H54 (cell line): Measurements from ENCODE around the gene SYCP2.

ENCODE experiments used
- DNase-seq: peaks from one replicate; pipeline ENCODE4 v3.0.0; 2011; ENCODE audit warnings: low spot score, mixed read lengths; ENCODE audit not compliant: insufficient read length
- FAIRE-seq: peaks from 3 replicates; lab custom pipeline; 2011; peaks lifted over from hg19 to GRCh38; lab: Jason Lieb, UNC
- POLR2A ChIP-seq: IDR thresholded peaks from 2 replicates; pipeline ENCODE4 v1.6.1; 2011; ENCODE audit warnings: low read depth, mild to moderate bottlenecking, low read length

The SYCP2 gene

DNA sequence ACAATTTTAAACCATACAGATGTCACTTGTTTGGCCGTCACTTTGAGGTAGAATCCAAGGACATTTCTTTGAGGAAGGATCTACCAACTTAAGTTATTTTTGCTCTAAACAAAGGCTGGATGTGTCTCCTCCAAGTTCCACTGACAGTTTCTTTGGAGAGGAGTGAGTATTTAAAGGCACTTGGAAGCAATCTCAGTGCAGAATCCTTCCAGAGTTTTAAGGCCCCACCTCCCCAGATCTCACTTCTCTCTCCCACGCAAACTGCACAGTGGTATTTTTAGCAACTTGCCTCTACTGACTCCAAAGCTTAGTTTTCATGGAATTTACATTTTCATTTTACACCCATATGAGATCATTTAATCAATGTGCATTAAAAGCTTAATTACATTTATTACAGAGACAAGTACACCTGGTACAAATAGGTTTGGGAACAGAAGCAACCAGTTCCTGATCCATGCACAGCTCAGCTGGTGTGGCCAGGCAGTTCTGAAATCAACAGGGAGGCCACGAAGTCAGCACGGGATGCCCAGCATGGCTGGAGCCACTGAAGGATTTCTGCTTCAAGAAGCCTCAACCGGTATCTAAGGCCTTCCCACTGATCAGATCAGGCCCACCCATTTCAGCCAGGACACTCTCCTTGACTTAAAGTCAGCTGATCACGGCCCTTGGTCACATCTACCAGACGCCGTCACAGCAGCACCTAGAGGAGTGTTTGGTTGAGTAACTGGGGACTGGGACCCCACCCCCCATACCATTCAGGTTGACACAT lies 109.8 kb downstream of the SYCP2 start:
- no peak for TF ChIP-seq POLR2A
- DNase-seq (no peak), FAIRE-seq (no peak)

DNA sequence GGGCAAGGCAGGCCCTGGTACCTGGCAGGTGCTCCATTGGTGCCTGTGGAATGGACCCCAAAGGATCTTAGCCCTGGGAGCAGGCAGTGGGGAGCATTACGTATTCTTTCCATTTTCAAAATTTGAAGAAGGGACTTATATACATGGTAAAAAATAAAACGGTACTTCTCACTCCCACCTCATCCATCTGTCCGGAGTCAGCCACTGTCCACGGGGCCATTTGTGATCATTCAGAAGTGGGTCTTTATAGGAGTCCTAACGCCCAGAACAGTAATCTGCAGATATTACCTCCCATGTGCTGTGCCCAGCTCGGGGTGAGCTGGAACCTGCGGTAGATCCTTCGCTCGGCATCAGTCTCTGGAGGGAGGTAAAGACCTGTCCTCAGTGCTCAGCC lies 110.4 kb downstream of the SYCP2 start:
- DNase-seq, result no peak

DNA sequence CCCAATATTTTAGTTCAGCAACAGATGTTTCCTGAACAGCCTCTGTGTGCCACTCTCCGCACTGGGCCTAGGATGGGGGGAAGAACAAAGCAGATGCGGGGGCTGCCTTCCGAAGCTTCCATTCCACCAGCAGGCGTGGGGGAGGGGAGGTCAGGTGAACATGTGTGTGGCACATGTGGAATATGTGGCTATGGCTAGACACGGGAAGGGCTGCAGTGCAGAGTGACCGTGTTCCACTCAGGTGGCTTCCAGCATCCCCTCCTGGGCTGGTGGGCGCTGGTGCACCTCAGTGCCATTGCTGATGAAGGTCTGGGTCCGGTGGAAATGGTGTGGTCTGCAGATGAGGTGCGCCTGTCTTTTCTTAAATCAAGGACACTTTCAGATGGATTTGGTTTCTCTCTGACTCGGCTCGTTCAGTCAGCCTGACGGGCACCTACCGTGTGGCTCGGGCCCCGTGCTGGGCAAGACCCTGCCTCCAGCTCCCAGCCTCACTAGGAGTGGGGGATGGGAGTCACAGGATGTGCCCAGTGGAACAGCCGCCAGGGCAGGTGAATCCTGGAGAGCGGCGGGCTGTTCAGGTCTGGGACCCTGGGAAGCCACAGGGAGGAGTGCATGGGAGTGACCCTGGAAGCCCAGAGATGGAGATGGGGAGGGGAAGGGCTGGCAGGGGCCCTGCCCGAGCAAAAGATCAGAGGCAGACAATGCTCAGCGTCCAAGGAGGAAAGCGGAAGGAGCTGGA lies 111.0 kb downstream of the SYCP2 start:
- DNase-seq, result no peak
- FAIRE-seq, result no peak
- no peak for TF ChIP-seq POLR2A

More for the DNA sequence above, 110.4 kb downstream of the SYCP2 start:
- no peak for FAIRE-seq
- no peak for TF ChIP-seq POLR2A

GRCh38 chr20:59821788-59822187 lies 111.6 kb downstream of the SYCP2 start:
- no peak for TF ChIP-seq POLR2A
- DNase-seq (no peak), FAIRE-seq (no peak)

- no peak for TF ChIP-seq POLR2A
- FAIRE-seq, result no peak
- DNase-seq, result no peak
These were observed 112.2 kb downstream of the SYCP2 start for GRCh38 chr20:59821201-59821600.

GRCh38 chr20:59820204-59821041 lies 113.0 kb downstream of the SYCP2 start:
- DNase-seq (no peak), FAIRE-seq (no peak)
- TF ChIP-seq POLR2A, result no peak

DNA sequence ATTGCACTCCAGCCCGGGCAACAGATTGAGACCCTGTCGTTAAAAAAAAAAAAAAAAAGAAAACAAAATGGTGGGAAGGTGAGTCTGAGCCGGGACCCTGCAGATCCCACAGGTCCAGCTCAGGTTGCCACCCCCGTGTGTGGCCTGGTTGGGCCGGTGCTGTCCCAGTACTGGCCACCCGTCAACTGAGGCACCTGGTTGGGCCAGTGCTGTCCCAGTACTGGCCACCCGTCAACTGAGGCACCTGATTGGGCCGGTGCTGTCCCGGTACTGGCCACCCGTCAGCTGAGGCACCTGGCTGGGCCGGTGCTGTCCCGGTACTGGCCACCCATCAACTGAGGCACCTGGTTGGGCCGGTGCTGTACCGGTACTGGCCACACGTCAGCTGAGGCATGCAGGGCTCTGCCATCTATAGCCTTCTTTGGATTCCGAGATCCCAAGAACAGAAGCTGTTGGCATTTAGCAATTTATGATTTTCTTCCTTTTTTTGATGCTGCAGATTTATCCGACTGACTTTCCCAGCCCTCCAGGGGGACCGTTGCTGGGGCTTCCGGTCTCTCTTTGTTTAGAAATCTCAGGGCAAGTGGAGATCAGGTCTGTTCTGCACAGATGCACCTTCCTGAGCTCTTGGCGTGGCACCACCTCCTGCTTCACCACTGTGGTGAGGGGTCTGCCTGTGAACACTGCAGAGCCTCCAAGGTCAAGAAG lies 113.8 kb downstream of the SYCP2 start:
- TF ChIP-seq POLR2A, result no peak
- FAIRE-seq (no peak), DNase-seq (no peak)

GRCh38 chr20:59818911-59819310 lies 114.5 kb downstream of the SYCP2 start:
- TF ChIP-seq POLR2A, result no peak
- DNase-seq (no peak), FAIRE-seq (no peak)

DNA sequence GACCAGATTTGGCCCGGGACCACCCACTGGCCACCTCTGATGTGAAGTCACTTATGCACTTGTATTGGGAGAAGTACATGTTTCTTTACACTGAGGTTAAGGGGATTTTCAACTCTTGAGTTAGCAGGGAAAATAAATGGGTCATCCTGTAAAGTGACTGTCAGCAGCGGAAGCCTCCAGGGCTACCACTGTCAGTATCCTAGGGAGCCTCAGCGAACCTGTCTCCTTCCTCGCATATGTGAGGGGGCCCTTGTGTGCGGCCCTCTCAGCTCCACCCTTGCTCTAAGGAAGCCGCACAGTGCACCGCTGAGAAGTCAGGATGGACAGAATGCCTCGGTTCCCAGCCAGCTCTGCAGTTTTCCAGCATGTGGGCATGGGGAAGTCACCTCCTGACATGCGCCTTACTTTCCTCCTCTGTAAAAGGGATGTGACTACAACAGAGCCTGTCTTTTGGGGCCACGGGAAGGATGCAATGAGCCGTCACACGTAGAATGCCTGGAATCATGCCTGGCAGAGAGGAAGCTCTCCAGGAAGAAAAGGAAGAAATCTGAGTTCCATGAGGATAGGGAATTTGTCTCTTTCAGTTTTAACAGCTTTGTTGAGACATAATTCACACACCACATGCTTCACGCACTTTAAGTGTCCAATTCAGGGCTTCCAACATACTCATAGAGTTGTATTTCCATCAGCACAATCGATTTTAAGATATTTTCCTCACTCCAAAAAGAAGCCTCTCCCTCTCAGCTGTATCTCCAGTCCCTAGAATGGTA lies 115.4 kb downstream of the SYCP2 start:
- DNase-seq (no peak), FAIRE-seq (no peak)
- TF ChIP-seq POLR2A, result no peak

GRCh38 chr20:59817406-59817805 lies 116.0 kb downstream of the SYCP2 start:
- no peak for TF ChIP-seq POLR2A
- no peak for FAIRE-seq
- no peak for DNase-seq

DNA sequence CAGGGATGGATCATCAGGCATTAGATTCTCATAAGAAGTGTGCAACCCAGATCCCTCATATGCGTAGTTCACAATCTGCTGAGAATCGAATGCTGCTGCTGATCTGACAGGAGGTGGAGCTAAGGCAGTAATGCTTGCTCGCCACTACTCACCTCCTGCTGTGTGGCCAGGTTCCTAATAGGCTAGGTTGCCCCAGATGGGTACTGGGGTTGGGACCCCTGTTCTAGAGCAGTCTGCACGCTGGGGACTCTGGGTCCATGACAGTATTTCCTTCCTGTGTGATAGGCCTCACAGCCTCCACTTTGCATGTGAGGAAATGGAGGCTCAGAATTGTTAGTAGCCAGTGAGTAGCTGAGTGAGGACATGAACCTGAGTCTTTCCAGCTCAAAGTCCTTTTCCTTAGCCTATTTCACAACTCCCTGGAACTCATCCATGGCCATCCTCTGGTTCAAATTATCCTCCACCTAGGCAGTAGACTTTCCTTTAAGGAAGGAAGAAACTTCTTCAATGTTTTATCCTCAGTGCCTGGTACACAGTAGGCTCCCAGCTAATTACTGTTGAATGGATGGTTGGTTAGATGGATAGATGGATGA lies 117.2 kb downstream of the SYCP2 start:
- no peak for DNase-seq
- no peak for FAIRE-seq
- TF ChIP-seq POLR2A, result no peak

GRCh38 chr20:59814840-59815340 lies 118.5 kb downstream of the SYCP2 start:
- FAIRE-seq (no peak), DNase-seq (no peak)
- no peak for TF ChIP-seq POLR2A
